ENCODE data around the gene PRRC2B. TPM values are rescaled to one million over a fixed set of nuclear protein-coding genes. Genes with fewer than 3 reads are reported as not detected.

The PRRC2B gene
- total and polyA plus RNA-seq, 2 of the 8 experiments (the other 6 are each of a cell fraction or from before 2014, with no cell fraction given): 37.3 to 249 TPM

DNA sequence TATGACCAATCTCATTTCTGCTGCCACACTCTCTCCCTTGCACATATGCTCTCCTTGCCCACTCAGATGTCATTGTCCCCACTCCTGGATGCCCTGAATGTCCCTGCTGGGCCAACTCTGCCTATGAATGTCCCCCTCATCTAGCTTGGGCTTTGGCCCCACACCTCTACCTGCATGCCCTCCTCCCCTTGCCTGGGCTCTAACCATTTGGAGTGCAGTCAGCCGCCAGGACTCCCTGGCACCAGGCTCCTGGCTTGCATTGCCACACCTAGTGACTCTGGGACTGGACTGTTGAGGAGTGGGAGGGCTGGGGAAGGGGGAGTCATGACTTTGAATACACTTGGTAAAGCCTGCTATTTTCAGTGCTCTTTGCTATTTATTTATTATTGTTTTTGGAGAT, 67.3 kb downstream of the PRRC2B start:
- H3K27me3 ChIP-seq (replicated peaks in 1 of 4; ENCODE audit: control insufficient read depth in 3 of 4, extremely low read depth in 1 of 4, insufficient read depth in 3 of 4, low read length in 3 of 4): no peaks in the 10 kb centered on the region
- no peak overlapping the region for H2BK12ac ChIP-seq (ENCODE audit: low read depth, low read length)
- H3K4me2 ChIP-seq (ENCODE audit: insufficient read depth in 1 of 2, low read depth in 2 of 2, low read length in 2 of 2): no peak overlapping the region
- H2BK20ac ChIP-seq (ENCODE audit: low read length): no peak overlapping the region
- ChIA-PET POLR2A (ENCODE audit: partially characterized antibody) (no interaction called here), CTCF (ENCODE audit: partially characterized antibody) (interaction anchor here (2.5 kb wide), 1 partner anchor 17 kb away, joined by 7 read pairs; no protein-coding TSS in a partner anchor)
- WGBS, 2 experiments (ENCODE audit: extremely low coverage in 1 of 2, insufficient coverage in 1 of 2, insufficient read length in 1 of 2, insufficient replicate concordance in 2 of 2, low coverage in 1 of 2, low lambda C conversion rate in 2 of 2, missing lambda C conversion rate in 1 of 2): 82% methylated on average over 1 of the region's 1 CpG; no CpG with 5 or more reads in 1 of the 2 experiments
- no peak overlapping the region for H4K5ac ChIP-seq (ENCODE audit: insufficient read length, low read depth, low read length)
- no peak overlapping the region for H4K91ac ChIP-seq (replicated peaks; ENCODE audit: insufficient read length, low read length)
- peaks cover 14% of the 10 kb centered on the region for H3K79me1 ChIP-seq (ENCODE audit: low read depth, low read length)
- FAIRE-seq (no peak), DNase-seq (ENCODE audit: low read depth in 1 of 2, low spot score in 2 of 2) (no peak)
- H4K20me1 ChIP-seq (replicated peaks in 1 of 2; ENCODE audit: control insufficient read depth in 1 of 2, insufficient read depth in 2 of 2, low read length in 2 of 2): peaks cover 6 to 18% of the 10 kb centered on the region in 2 experiments
- H4K8ac ChIP-seq (ENCODE audit: extremely low read depth, insufficient read depth, low read length): 0 out of 2 replicates have a peak overlapping the region, but pooled peaks have one; percentile 14
- no peak overlapping the region for H3K14ac ChIP-seq (ENCODE audit: insufficient read length)
- H3K79me2 ChIP-seq (ENCODE audit: control insufficient read depth in 1 of 2, insufficient read depth in 2 of 2, low read length in 2 of 2): peaks cover 0 to 16% of the 10 kb centered on the region in 2 experiments; a peak in 3 of 4 replicates
- H2BK120ac ChIP-seq (replicated peaks; ENCODE audit: low read depth, low read length): no peak overlapping the region
- no peak overlapping the region for H3K23ac ChIP-seq (ENCODE audit: insufficient read length)
- H3K18ac ChIP-seq (ENCODE audit: extremely low read depth, low read length): no peak overlapping the region
- H2BK5ac ChIP-seq (ENCODE audit: low read depth, low read length): no peak overlapping the region; the same call in 1 of the 2 replicates
- H2AK5ac ChIP-seq (ENCODE audit: low read depth, low read length): no peak overlapping the region
- H2BK15ac ChIP-seq (ENCODE audit: low read length): no peak overlapping the region
- no peak overlapping the region for H3K56ac ChIP-seq (replicated peaks; ENCODE audit: insufficient read length, low read depth, low read length)
- H3K4ac ChIP-seq (replicated peaks; ENCODE audit: insufficient read length, low read depth, low read length): no peak overlapping the region
- H2AFZ ChIP-seq (ENCODE audit: low read length): no peak overlapping the region
- H3K27ac ChIP-seq (ENCODE audit: low read depth, low read length): no peak overlapping the region
- H3K4me3 ChIP-seq (ENCODE audit: extremely low read depth in 1 of 4, insufficient read depth in 2 of 4, low read depth in 3 of 4, low read length in 4 of 4): no peak overlapping the region
- no peaks in the 10 kb centered on the region for H3K23me2 ChIP-seq (ENCODE audit: low read depth, low read length)
- H3K9ac ChIP-seq (replicated peaks in 1 of 4; ENCODE audit: extremely low read depth in 1 of 4, low read depth in 3 of 4, low read length in 3 of 4): no peak overlapping the region
- H3K4me1 ChIP-seq (replicated peaks in 1 of 4; ENCODE audit: control insufficient read depth in 3 of 4, insufficient read depth in 4 of 4, low read length in 3 of 4): no peaks in the 10 kb centered on the region
- no peaks in the 10 kb centered on the region for H3K9me3 ChIP-seq (ENCODE audit: insufficient read depth in 2 of 2, low read depth in 1 of 2, low read length in 1 of 2)
- peaks cover 47 to 91% (median 79%) of the 10 kb centered on the region in 4 experiments for H3K36me3 ChIP-seq (ENCODE audit: control insufficient read depth in 2 of 4, insufficient read depth in 4 of 4, low read length in 3 of 4)
- TF ChIP-seq CREB1 (IDR thresholded peaks at IDR 0.05) (no peak), HDAC6 (IDR thresholded peaks at IDR 0.05; ENCODE audit: low read depth, low read length) (no peak), TCF12 (IDR thresholded peaks at IDR 0.05; ENCODE audit: low read depth, low read length) (no peak), CTBP2 (IDR thresholded peaks at IDR 0.05; ENCODE audit: borderline replicate concordance, insufficient read depth, insufficient read length, low read length) (no peak), POLR2AphosphoS5 (IDR thresholded peaks at IDR 0.05; ENCODE audit: low read depth, low read length) (no peak), KDM1A (IDR thresholded peaks at IDR 0.05; ENCODE audit: borderline replicate concordance, low read length) (no peak), RBBP5 (IDR thresholded peaks at IDR 0.05; ENCODE audit: borderline replicate concordance, low read depth, low read length) (no peak), TBP (IDR thresholded peaks at IDR 0.05; ENCODE audit: low read depth, low read length) (no peak), TEAD4 (IDR thresholded peaks at IDR 0.05; ENCODE audit: low read depth, low read length) (no peak), SUZ12 (IDR thresholded peaks at IDR 0.05; ENCODE audit: low read length) (no peak), CBX8 (IDR thresholded peaks at IDR 0.05; ENCODE audit: borderline replicate concordance, low read depth, low read length) (no peak)
- TF ChIP-seq, protein P1, sequence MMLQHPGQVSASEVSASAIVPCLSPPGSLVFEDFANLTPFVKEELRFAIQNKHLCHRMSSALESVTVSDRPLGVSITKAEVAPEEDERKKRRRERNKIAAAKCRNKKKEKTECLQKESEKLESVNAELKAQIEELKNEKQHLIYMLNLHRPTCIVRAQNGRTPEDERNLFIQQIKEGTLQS (IDR thresholded peaks at IDR 0.05; ENCODE audit: insufficient read depth, low read depth, low read length): no peak
- TF ChIP-seq, protein P2, sequence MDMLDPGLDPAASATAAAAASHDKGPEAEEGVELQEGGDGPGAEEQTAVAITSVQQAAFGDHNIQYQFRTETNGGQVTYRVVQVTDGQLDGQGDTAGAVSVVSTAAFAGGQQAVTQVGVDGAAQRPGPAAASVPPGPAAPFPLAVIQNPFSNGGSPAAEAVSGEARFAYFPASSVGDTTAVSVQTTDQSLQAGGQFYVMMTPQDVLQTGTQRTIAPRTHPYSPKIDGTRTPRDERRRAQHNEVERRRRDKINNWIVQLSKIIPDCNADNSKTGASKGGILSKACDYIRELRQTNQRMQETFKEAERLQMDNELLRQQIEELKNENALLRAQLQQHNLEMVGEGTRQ (IDR thresholded peaks at IDR 0.05; ENCODE audit: low read length): no peak

All from H1 (cell line).